ENCODE data around the gene HYAL1. TPM values are rescaled to one million over a fixed set of nuclear protein-coding genes. Genes with fewer than 3 reads are reported as not detected.

The HYAL1 gene, protein sequence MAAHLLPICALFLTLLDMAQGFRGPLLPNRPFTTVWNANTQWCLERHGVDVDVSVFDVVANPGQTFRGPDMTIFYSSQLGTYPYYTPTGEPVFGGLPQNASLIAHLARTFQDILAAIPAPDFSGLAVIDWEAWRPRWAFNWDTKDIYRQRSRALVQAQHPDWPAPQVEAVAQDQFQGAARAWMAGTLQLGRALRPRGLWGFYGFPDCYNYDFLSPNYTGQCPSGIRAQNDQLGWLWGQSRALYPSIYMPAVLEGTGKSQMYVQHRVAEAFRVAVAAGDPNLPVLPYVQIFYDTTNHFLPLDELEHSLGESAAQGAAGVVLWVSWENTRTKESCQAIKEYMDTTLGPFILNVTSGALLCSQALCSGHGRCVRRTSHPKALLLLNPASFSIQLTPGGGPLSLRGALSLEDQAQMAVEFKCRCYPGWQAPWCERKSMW
- not detected for total RNA-seq

DNA sequence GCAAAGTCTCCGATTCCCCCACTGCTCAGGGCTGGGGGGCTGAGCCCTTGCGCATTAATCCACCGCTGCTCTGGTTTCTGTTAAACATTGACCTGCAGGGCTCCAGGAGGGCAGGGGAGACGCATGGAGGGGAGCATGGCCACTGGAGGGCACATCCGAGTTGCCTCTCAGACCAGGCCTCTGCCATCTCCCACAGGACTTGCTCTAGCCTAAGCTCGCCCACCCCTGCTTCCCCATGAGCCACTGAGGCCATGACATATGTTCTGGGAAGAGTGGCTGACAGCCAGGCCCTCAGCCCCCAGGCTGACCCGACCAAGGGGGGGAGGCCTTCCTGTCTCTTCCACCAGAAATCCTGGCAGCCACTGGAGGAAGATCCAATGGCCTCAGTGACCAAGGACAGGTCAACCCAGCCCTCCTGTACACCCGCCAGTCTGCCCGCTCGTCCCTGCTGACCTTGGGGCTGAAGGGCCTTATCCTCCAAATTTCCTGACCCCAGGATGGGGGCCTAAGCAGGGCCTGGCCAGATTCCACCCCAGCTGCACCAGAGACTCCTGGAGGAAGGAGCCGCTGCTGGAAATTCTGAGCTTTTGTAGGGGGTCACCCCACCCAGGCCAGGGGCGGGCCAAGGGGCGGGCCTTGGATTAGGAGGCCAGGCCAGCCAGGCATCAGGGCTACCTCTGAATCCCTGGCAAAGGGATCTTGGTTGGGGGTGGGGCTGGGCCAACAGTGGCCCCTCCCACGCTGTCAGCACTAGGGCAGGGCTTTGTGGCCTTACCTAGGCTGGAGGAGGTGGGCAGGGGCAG, at the start of gene HYAL1:
HYAL1 (minus strand) TSS at position 562 of the 803 bp plus-strand sequence. CDS start 618 bp downstream, outside the sequence.
- CTCF ChIA-PET, result interaction anchor here (0.7 to 1.4 kb wide), 2 partner anchors 20 to 75 kb away, joined by 4 read pairs; no protein-coding TSS in a partner anchor
- Mint-ChIP-seq H3K4me3 (no peak within 1 kb of the TSS), H3K4me1 (ENCODE audit: low read depth) (peaks cover 24% of the 10 kb centered on the region), H3K27me3 (ENCODE audit: low read depth) (no peaks in the 10 kb centered on the region), H3K27ac (no peak within 1 kb of the TSS), H3K36me3 (ENCODE audit: low read depth) (peaks cover 2% of the 10 kb centered on the region), H3K9me3 (no peaks in the 10 kb centered on the region)
- intact Hi-C loops (cut with micrococcal nuclease), result no loop called here
- DNase-seq, result no peak

DNA sequence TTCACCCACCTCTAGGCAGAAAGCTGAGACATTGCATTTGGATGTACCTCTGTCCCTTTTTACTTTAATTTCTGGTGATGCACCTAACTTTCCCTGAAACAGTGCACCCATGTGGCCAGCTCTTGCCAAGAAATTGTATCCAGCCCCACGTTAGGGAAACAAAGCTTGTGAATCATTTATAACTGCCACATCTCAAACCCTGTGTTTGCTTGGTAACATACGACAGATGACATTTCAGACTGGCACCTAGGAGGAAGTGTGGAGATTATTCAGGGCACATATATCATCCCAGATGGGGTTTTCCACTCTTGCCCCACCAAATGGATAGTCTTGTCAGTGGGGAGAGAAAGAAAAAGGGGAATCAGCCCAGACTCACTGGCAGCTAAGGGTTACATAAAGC, 49.4 kb upstream of the HYAL1 start:
- Mint-ChIP-seq H3K36me3 (ENCODE audit: low read depth) (peaks cover 16% of the 10 kb centered on the region), H3K9me3 (no peaks in the 10 kb centered on the region), H3K4me1 (ENCODE audit: low read depth) (peaks cover 63% of the 10 kb centered on the region), H3K27ac (no peak overlapping the region), H3K27me3 (ENCODE audit: low read depth) (no peaks in the 10 kb centered on the region), H3K4me3 (no peak overlapping the region)
- peak; percentile 24 for DNase-seq
- CTCF ChIA-PET, result interaction anchor here (0.9 to 1.6 kb wide), 5 partner anchors 8 to 190 kb away, joined by 3 to 4 read pairs (median 3); no protein-coding TSS in a partner anchor
- intact Hi-C loops (cut with micrococcal nuclease), result loop anchor here (10.0 kb wide), 1 partner anchor 1032 kb away; the partner anchor contains the start of gene MANF

DNA sequence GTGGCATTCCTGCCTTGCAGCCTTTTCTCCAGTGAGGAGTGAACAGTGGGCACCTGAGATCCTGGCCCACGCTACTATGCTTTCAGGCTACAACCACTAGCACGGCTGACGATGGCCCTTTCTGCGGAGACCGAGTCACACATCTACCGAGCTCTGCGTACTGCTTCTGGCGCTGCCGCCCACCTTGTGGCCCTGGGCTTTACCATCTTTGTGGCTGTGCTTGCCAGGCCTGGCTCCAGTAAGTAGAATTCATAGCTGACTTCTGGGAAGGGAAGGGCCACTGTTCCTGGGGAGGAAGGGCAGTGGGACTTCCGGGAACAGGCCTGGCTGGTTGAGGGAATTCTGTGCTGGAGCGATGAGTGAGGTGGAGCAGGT, 47.9 kb upstream of the HYAL1 start:
- Mint-ChIP-seq H3K4me3 (peak overlapping the region; percentile 97), H3K27me3 (ENCODE audit: low read depth) (no peaks in the 10 kb centered on the region), H3K36me3 (ENCODE audit: low read depth) (peaks cover 14% of the 10 kb centered on the region), H3K4me1 (ENCODE audit: low read depth) (peaks cover 61% of the 10 kb centered on the region), H3K27ac (peak overlapping the region; percentile 97), H3K9me3 (no peaks in the 10 kb centered on the region)
- peak; percentile 19 for DNase-seq
- CTCF ChIA-PET, result interaction anchor here (3.4 kb wide), 1 partner anchor 14 kb away, joined by 14 read pairs; no protein-coding TSS in a partner anchor
- intact Hi-C loops (cut with micrococcal nuclease), result loop anchor here (1.0 to 10.0 kb wide), 4 partner anchors 8 to 1033 kb away; partner anchors contain the start of genes HEMK1, HYAL3, MANF and NAA80

- CTCF ChIA-PET, result interaction anchor here (0.8 to 4.1 kb wide), 5 partner anchors 10 to 226 kb away, joined by 3 to 29 read pairs (median 6); partner anchors contain the start of gene RASSF1
- intact Hi-C loops (cut with micrococcal nuclease), result loop anchor here (1.0 to 10.0 kb wide), 7 partner anchors 9 to 1034 kb away; partner anchors contain the start of genes HEMK1, HYAL3, IFRD2 and MANF
- Mint-ChIP-seq H3K36me3 (ENCODE audit: low read depth) (peaks cover 14% of the 10 kb centered on the region), H3K4me1 (ENCODE audit: low read depth) (peaks cover 59% of the 10 kb centered on the region), H3K27ac (peak within 1 kb of the TSS; percentile 97), H3K27me3 (ENCODE audit: low read depth) (no peaks in the 10 kb centered on the region), H3K4me3 (peak within 1 kb of the TSS; percentile 97), H3K9me3 (no peaks in the 10 kb centered on the region)
- peak; percentile 99 for DNase-seq
Measured at GRCh38 chr3:50350527-50351322, 47.4 kb upstream of the HYAL1 start, which contains the start of the genes CYB561D2 and NPRL2. TSS of gene CYB561D2 (plus strand) at chr3:50350862. CDS start at chr3:50351434, 572 bp downstream. TSS of gene NPRL2 (minus strand) at chr3:50350775. CDS start at chr3:50350652, 123 bp downstream.

GRCh38 chr3:50350213-50350526, 46.8 kb upstream of the HYAL1 start:
- intact Hi-C loops (cut with micrococcal nuclease), result loop anchor here (1.0 to 10.0 kb wide), 5 partner anchors 13 to 1035 kb away; partner anchors contain the start of genes HEMK1, IFRD2 and MANF
- peaks cover 58% of the 10 kb centered on the region for H3K4me1 Mint-ChIP-seq (ENCODE audit: low read depth)
- H3K36me3 Mint-ChIP-seq (ENCODE audit: low read depth), result peaks cover 14% of the 10 kb centered on the region
- H3K4me3 Mint-ChIP-seq, result peak overlapping the region; percentile 97
- peak overlapping the region; percentile 97 for H3K27ac Mint-ChIP-seq
- DNase-seq, result no peak
- CTCF ChIA-PET, result interaction anchor here (0.8 to 4.1 kb wide), 5 partner anchors 9 to 226 kb away, joined by 3 to 29 read pairs (median 6); partner anchors contain the start of gene RASSF1
- no peaks in the 10 kb centered on the region for H3K9me3 Mint-ChIP-seq
- H3K27me3 Mint-ChIP-seq (ENCODE audit: low read depth), result no peaks in the 10 kb centered on the region

- H3K27me3 Mint-ChIP-seq (ENCODE audit: low read depth), result no peaks in the 10 kb centered on the region
- no peak overlapping the region for H3K4me3 Mint-ChIP-seq
- no peaks in the 10 kb centered on the region for H3K9me3 Mint-ChIP-seq
- H3K27ac Mint-ChIP-seq, result peak overlapping the region; percentile 59
- intact Hi-C loops (cut with micrococcal nuclease), result loop anchor here (1.0 kb wide), 1 partner anchor 195 kb away; no protein-coding TSS in a partner anchor
- CTCF ChIA-PET, result interaction anchor here (0.6 to 4.1 kb wide), 15 partner anchors 9 to 269 kb away, joined by 3 to 29 read pairs (median 4); partner anchors contain the start of genes HYAL3 and NAA80
- DNase-seq, result peak; percentile 84
- peaks cover 10% of the 10 kb centered on the region for H3K36me3 Mint-ChIP-seq (ENCODE audit: low read depth)
- H3K4me1 Mint-ChIP-seq (ENCODE audit: low read depth), result peaks cover 62% of the 10 kb centered on the region
Measured at GRCh38 chr3:50347187-50347813, 43.9 kb upstream of the HYAL1 start.

GRCh38 chr3:50345586-50346234, 42.3 kb upstream of the HYAL1 start, which contains the start of gene ZMYND10:
TSS of gene ZMYND10 (minus strand) at chr3:50345732. CDS start at chr3:50345579, 153 bp downstream.
- H3K27ac Mint-ChIP-seq, result no peak within 1 kb of the TSS

GRCh38 chr3:50345008-50345407, 41.6 kb upstream of the HYAL1 start:
- no peak overlapping the region for H3K27ac Mint-ChIP-seq
- H3K36me3 Mint-ChIP-seq (ENCODE audit: low read depth), result peaks cover 9% of the 10 kb centered on the region
- intact Hi-C loops (cut with micrococcal nuclease), result no loop called here
- H3K4me3 Mint-ChIP-seq, result no peak overlapping the region
- H3K9me3 Mint-ChIP-seq, result no peaks in the 10 kb centered on the region
- DNase-seq, result no peak
- CTCF ChIA-PET, result interaction anchor here (0.9 to 1.4 kb wide), 3 partner anchors 8 to 196 kb away, joined by 3 to 4 read pairs (median 4); no protein-coding TSS in a partner anchor
- peaks cover 53% of the 10 kb centered on the region for H3K4me1 Mint-ChIP-seq (ENCODE audit: low read depth)
- H3K27me3 Mint-ChIP-seq (ENCODE audit: low read depth), result no peaks in the 10 kb centered on the region

More at GRCh38 chr3:50345586-50346234, 42.3 kb upstream of the HYAL1 start, which contains the start of gene ZMYND10:
- Mint-ChIP-seq H3K4me1 (ENCODE audit: low read depth) (peaks cover 57% of the 10 kb centered on the region), H3K36me3 (ENCODE audit: low read depth) (peaks cover 9% of the 10 kb centered on the region), H3K4me3 (peak within 1 kb of the TSS; percentile 45), H3K27me3 (ENCODE audit: low read depth) (no peaks in the 10 kb centered on the region), H3K9me3 (no peaks in the 10 kb centered on the region)
- DNase-seq, result peak; percentile 74
- intact Hi-C loops (cut with micrococcal nuclease), result no loop called here
- CTCF ChIA-PET, result interaction anchor here (0.7 to 1.3 kb wide), 3 partner anchors 11 to 196 kb away, joined by 4 to 6 read pairs (median 4); no protein-coding TSS in a partner anchor

- peaks cover 48% of the 10 kb centered on the region for H3K4me1 Mint-ChIP-seq (ENCODE audit: low read depth)
- CTCF ChIA-PET, result interaction anchor here (0.6 kb wide), 2 partner anchors 21 to 261 kb away, joined by 3 read pairs; no protein-coding TSS in a partner anchor
- no peaks in the 10 kb centered on the region for H3K27me3 Mint-ChIP-seq (ENCODE audit: low read depth)
- no peak overlapping the region for H3K4me3 Mint-ChIP-seq
- DNase-seq, result no peak
- H3K9me3 Mint-ChIP-seq, result no peaks in the 10 kb centered on the region
- H3K36me3 Mint-ChIP-seq (ENCODE audit: low read depth), result peaks cover 17% of the 10 kb centered on the region
- H3K27ac Mint-ChIP-seq, result no peak overlapping the region
- intact Hi-C loops (cut with micrococcal nuclease), result no loop called here
Measured at GRCh38 chr3:50342813-50343633, 39.6 kb upstream of the HYAL1 start.
